Gastrocnemius medialis (tissue), 4 donors: ENCODE data around the gene PRKG1.

ENCODE experiments used
- POLR2A ChIP-seq, 2 donors: fragments of 450-650 bp; IDR thresholded peaks; one replicate each; pipeline ENCODE4 v1.6.1; 2017; ENCODE audit warnings: antibody characterized with exemption in 2 of 2, mild to moderate bottlenecking in 2 of 2, moderate library complexity in 2 of 2
- TF ChIP-seq, protein P1 (sequence below), 5 experiments: fragments of 450-650 bp in 3 of 5; fragments of 200-600 bp in 2 of 5; sonication (generic) in 2 of 5; IDR thresholded peaks in 4 of 5; conservative IDR thresholded peaks in 1 of 5; 1 replicate in 4 of 5; 2 replicates in 1 of 5; pipeline ENCODE4 v1.5.1; 2016 to 2019; ENCODE audit warnings: antibody characterized with exemption in 5 of 5, mild to moderate bottlenecking in 3 of 5, moderate library complexity in 3 of 5

DNA sequence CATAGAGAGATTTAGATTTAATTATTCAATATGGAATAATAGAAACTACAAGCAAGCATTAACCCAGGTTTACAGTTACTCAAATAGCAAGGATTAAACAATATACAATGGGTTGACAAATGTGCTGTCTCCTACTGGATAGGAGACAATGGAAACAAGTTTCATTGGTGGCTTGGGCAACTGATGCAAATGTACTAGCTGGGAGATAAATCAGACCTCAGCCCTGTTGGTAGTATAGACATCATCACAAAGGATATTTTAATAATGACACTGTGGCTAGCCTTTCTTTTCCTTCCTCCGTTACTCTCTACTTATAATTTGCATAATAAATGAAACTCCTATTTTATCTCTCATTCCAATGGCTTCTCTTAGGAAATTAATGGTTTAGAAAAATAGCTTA, 1143.2 kb downstream of the PRKG1 start:
- no peak for TF ChIP-seq POLR2A (IDR thresholded peaks at IDR 0.05)
- TF ChIP-seq, protein P1, sequence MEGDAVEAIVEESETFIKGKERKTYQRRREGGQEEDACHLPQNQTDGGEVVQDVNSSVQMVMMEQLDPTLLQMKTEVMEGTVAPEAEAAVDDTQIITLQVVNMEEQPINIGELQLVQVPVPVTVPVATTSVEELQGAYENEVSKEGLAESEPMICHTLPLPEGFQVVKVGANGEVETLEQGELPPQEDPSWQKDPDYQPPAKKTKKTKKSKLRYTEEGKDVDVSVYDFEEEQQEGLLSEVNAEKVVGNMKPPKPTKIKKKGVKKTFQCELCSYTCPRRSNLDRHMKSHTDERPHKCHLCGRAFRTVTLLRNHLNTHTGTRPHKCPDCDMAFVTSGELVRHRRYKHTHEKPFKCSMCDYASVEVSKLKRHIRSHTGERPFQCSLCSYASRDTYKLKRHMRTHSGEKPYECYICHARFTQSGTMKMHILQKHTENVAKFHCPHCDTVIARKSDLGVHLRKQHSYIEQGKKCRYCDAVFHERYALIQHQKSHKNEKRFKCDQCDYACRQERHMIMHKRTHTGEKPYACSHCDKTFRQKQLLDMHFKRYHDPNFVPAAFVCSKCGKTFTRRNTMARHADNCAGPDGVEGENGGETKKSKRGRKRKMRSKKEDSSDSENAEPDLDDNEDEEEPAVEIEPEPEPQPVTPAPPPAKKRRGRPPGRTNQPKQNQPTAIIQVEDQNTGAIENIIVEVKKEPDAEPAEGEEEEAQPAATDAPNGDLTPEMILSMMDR (IDR thresholded peaks at IDR 0.05 in 4 of 5, conservative IDR thresholded peaks at IDR 0.05 in 1 of 5), result no peak
